GM23338 (cell line): Measurements from ENCODE around the gene TBPL1. TPM values are rescaled to one million over a fixed set of nuclear protein-coding genes. Genes with fewer than 3 reads are reported as not detected.
A peak's percentile ranks its signal among the peaks of the same experiment; 100 is the strongest.

Source experiments
- ATAC-seq: fragments of 200-7000 bp; cut with Tn5 transposase; 3 replicates; pipeline ENCODE4 v1.9.1; 2020
- DNase-seq: peaks from one replicate; pipeline ENCODE4 v3.0.0-alpha.2; 2015; ENCODE audit warnings: low spot score
- H2AFZ ChIP-seq: fragments of 200-600 bp; sonication (generic); 2 replicates; pipeline ENCODE4 v1.8.0; 2016; ENCODE audit warnings: antibody characterized with exemption, mild to moderate bottlenecking, moderate library complexity
- H3F3A ChIP-seq: fragments of 200-600 bp; sonication (generic); replicated peaks from 2 replicates; pipeline ENCODE4 v1.8.0; 2017; ENCODE audit warnings: antibody characterized with exemption, mixed run types, low read depth
- H3K27ac ChIP-seq: fragments of 200-600 bp; sonication (generic); 2 replicates; pipeline ENCODE4 v1.6.1; 2016; ENCODE audit warnings: low read depth
- H3K27me3 ChIP-seq: fragments of 200-600 bp; sonication (generic); 2 replicates; pipeline ENCODE4 v1.8.0; 2016; ENCODE audit warnings: mild to moderate bottlenecking, mixed run types, moderate library complexity; ENCODE audit not compliant: insufficient read depth
- H3K36me3 ChIP-seq: fragments of 200-600 bp; sonication (generic); 2 replicates; pipeline ENCODE4 v1.8.0; 2016; ENCODE audit warnings: mild to moderate bottlenecking; ENCODE audit not compliant: insufficient read depth
- H3K4me1 ChIP-seq: fragments of 200-600 bp; sonication (generic); 2 replicates; pipeline ENCODE4 v1.8.0; 2016; ENCODE audit warnings: mild to moderate bottlenecking, moderate library complexity; ENCODE audit not compliant: insufficient read depth
- H3K4me2 ChIP-seq: fragments of 200-600 bp; sonication (generic); 2 replicates; pipeline ENCODE4 v1.7.1; 2017; ENCODE audit warnings: mixed run types
- H3K4me3 ChIP-seq: fragments of 200-600 bp; sonication (generic); 2 replicates; pipeline ENCODE4 v1.6.1; 2016; ENCODE audit warnings: mixed run types
- H3K79me2 ChIP-seq: fragments of 200-600 bp; sonication (generic); replicated peaks from 2 replicates; pipeline ENCODE4 v1.8.0; 2017; ENCODE audit warnings: mild to moderate bottlenecking; ENCODE audit not compliant: insufficient read depth
- H3K9me2 ChIP-seq: fragments of 200-600 bp; sonication (generic); 2 replicates; pipeline ENCODE4 v1.8.0; 2017; ENCODE audit not compliant: insufficient read depth
- H4K20me1 ChIP-seq: fragments of 200-600 bp; sonication (generic); replicated peaks from 2 replicates; pipeline ENCODE4 v1.8.0; 2017; ENCODE audit warnings: mild to moderate bottlenecking; ENCODE audit not compliant: insufficient read depth
- H3K27ac Mint-ChIP-seq: 2 replicates; pipeline ENCODE4 v1.8.0; 2020; ENCODE audit warnings: inconsistent platforms, mild to moderate bottlenecking, moderate library complexity, mixed read lengths
- H3K27me3 Mint-ChIP-seq: 3 replicates; pipeline ENCODE4 v1.8.0; 2022; ENCODE audit warnings: low read depth, mild to moderate bottlenecking, moderate library complexity, mixed read lengths, inconsistent platforms; ENCODE audit not compliant: insufficient read depth, poor library complexity
- H3K36me3 Mint-ChIP-seq: 3 replicates; pipeline ENCODE4 v1.8.0; 2021; ENCODE audit warnings: low read depth, mild to moderate bottlenecking, inconsistent platforms, moderate library complexity, mixed read lengths
- H3K4me1 Mint-ChIP-seq: 3 replicates; pipeline ENCODE4 v1.8.0; 2020; ENCODE audit warnings: mild to moderate bottlenecking, inconsistent platforms, mixed read lengths
- H3K4me3 Mint-ChIP-seq: 3 replicates; pipeline ENCODE4 v1.8.0; 2021; ENCODE audit warnings: moderate library complexity, mild to moderate bottlenecking, inconsistent platforms, mixed read lengths
- H3K9me3 Mint-ChIP-seq: 3 replicates; pipeline ENCODE4 v1.8.0; 2020; ENCODE audit warnings: moderate library complexity, mild to moderate bottlenecking, inconsistent platforms, mixed read lengths
- EZH2 ChIP-seq: fragments of 200-600 bp; sonication (generic); IDR thresholded peaks from one replicate; pipeline ENCODE4 v1.8.0; 2017; ENCODE audit warnings: antibody characterized with exemption, mild to moderate bottlenecking, low read depth; ENCODE audit not compliant: unreplicated experiment
- EZH2phosphoT487 ChIP-seq: fragments of 200-600 bp; sonication (generic); IDR thresholded peaks from one replicate; pipeline ENCODE4 v1.8.1; 2018; ENCODE audit warnings: antibody characterized with exemption; ENCODE audit not compliant: unreplicated experiment
- JUNB ChIP-seq: IDR thresholded peaks from one replicate; pipeline ENCODE4 v1.6.1; 2016; ENCODE audit warnings: antibody characterized with exemption; ENCODE audit not compliant: unreplicated experiment
- NANOG ChIP-seq: IDR thresholded peaks from 2 replicates; pipeline ENCODE4 v1.6.1; 2016; ENCODE audit warnings: antibody characterized with exemption, borderline replicate concordance
- ZNF331 ChIP-seq: fragments of 250-450 bp; sonication (Bioruptor Pico); IDR thresholded peaks from 2 replicates; pipeline ENCODE4 v1.5.0; 2020; ENCODE audit warnings: low read depth, mild to moderate bottlenecking, moderate library complexity
- polyA plus RNA-seq: library from polyadenylated mRNA; unstranded; fragments of >200 nt; fragmentation: Nextera tagmentation; extraction: Ambion mirVana; gene quantifications from 2 replicates; pipeline ENCODE4 v1.2.1, GENCODE V29; 2016
- total RNA-seq: library from RNA; depleted of rRNA; stranded (reverse); fragments of >200 nt; shearing (Covaris generic); gene quantifications from 2 replicates; pipeline ENCODE4 v1.2.3, GENCODE V29; 2014
- TF ChIP-seq, protein P1 (sequence below): IDR thresholded peaks from one replicate; pipeline ENCODE4 v1.6.1; 2018; ENCODE audit warnings: antibody characterized with exemption; ENCODE audit not compliant: unreplicated experiment
- TF ChIP-seq, protein P2 (sequence below), 2 experiments: fragments of 200-600 bp in 1 of 2; sonication (generic) in 1 of 2; conservative IDR thresholded peaks; 2 replicates each; pipeline versions ENCODE4 v1.5.1 to v1.6.1; 2016 to 2017; ENCODE audit warnings: antibody characterized with exemption in 2 of 2, low read depth in 2 of 2, mild to moderate bottlenecking in 2 of 2, moderate library complexity in 1 of 2
- TF ChIP-seq, protein P3 (sequence below): IDR thresholded peaks from 2 replicates; pipeline ENCODE4 v1.6.1; 2016; ENCODE audit warnings: antibody characterized with exemption

Gene TBPL1
- total and polyA plus RNA-seq, 2 experiments from 2014 or later = 72.9 to 139 TPM

DNA sequence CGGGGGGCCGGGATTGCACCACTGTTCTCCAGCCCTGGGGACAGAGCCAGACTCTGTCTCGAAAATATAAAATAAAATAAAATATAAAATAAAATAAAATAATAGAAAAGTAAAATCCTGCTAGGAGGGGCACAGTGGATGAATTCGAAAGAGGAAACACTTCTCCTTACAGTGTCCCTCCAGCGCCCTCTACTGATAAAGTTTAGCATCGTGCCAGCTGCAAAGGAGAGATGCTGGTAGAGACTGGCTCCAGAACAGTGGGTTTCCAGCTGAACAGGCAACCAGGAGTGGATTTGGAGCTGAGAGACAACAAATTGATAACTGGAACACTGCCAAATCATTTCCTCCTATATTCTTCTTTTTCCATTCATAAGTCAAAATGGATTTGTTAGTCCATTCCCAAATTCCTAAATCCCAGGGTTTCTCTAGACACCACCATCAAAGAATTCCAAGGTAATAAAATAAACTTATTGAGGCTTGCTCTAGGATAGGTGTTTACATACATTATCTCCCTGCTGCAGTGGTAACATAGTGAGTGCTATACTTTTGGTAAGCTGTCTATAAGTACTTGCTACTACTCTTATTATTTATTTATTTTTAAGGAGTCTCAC is 31.7 kb upstream of the TBPL1 start:
- Mint-ChIP-seq H3K27ac (no peak overlapping the region), H3K4me1 (peaks cover 21% of the 10 kb centered on the region), H3K9me3 (no peaks in the 10 kb centered on the region), H3K36me3 (no peaks in the 10 kb centered on the region), H3K27me3 (peaks cover 5% of the 10 kb centered on the region), H3K4me3 (no peak overlapping the region)
- no peak overlapping the region for H2AFZ ChIP-seq
- peaks cover 12% of the 10 kb centered on the region for H3K4me1 ChIP-seq
- H3K4me3 ChIP-seq = no peak overlapping the region
- no peaks in the 10 kb centered on the region for H3F3A ChIP-seq
- no peak overlapping the region for H3K27ac ChIP-seq
- no peaks in the 10 kb centered on the region for H3K27me3 ChIP-seq
- H4K20me1 ChIP-seq = no peaks in the 10 kb centered on the region
- H3K36me3 ChIP-seq = no peaks in the 10 kb centered on the region
- DNase-seq (peak; percentile 94), ATAC-seq (peak; percentile 42)
- no peak overlapping the region for H3K4me2 ChIP-seq
- H3K9me2 ChIP-seq = no peaks in the 10 kb centered on the region
- H3K79me2 ChIP-seq = no peaks in the 10 kb centered on the region
- no peak for TF ChIP-seq EZH2
- TF ChIP-seq, protein P1, sequence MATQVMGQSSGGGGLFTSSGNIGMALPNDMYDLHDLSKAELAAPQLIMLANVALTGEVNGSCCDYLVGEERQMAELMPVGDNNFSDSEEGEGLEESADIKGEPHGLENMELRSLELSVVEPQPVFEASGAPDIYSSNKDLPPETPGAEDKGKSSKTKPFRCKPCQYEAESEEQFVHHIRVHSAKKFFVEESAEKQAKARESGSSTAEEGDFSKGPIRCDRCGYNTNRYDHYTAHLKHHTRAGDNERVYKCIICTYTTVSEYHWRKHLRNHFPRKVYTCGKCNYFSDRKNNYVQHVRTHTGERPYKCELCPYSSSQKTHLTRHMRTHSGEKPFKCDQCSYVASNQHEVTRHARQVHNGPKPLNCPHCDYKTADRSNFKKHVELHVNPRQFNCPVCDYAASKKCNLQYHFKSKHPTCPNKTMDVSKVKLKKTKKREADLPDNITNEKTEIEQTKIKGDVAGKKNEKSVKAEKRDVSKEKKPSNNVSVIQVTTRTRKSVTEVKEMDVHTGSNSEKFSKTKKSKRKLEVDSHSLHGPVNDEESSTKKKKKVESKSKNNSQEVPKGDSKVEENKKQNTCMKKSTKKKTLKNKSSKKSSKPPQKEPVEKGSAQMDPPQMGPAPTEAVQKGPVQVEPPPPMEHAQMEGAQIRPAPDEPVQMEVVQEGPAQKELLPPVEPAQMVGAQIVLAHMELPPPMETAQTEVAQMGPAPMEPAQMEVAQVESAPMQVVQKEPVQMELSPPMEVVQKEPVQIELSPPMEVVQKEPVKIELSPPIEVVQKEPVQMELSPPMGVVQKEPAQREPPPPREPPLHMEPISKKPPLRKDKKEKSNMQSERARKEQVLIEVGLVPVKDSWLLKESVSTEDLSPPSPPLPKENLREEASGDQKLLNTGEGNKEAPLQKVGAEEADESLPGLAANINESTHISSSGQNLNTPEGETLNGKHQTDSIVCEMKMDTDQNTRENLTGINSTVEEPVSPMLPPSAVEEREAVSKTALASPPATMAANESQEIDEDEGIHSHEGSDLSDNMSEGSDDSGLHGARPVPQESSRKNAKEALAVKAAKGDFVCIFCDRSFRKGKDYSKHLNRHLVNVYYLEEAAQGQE = no peak
- no peak for TF ChIP-seq JUNB
- TF ChIP-seq, protein P2, sequence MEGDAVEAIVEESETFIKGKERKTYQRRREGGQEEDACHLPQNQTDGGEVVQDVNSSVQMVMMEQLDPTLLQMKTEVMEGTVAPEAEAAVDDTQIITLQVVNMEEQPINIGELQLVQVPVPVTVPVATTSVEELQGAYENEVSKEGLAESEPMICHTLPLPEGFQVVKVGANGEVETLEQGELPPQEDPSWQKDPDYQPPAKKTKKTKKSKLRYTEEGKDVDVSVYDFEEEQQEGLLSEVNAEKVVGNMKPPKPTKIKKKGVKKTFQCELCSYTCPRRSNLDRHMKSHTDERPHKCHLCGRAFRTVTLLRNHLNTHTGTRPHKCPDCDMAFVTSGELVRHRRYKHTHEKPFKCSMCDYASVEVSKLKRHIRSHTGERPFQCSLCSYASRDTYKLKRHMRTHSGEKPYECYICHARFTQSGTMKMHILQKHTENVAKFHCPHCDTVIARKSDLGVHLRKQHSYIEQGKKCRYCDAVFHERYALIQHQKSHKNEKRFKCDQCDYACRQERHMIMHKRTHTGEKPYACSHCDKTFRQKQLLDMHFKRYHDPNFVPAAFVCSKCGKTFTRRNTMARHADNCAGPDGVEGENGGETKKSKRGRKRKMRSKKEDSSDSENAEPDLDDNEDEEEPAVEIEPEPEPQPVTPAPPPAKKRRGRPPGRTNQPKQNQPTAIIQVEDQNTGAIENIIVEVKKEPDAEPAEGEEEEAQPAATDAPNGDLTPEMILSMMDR (conservative IDR thresholded peaks at IDR 0.05; ENCODE audit: low read depth in 2 of 2) = peak; percentile 77 to 92
- TF ChIP-seq EZH2phosphoT487 = no peak
- no peak for TF ChIP-seq NANOG

DNA sequence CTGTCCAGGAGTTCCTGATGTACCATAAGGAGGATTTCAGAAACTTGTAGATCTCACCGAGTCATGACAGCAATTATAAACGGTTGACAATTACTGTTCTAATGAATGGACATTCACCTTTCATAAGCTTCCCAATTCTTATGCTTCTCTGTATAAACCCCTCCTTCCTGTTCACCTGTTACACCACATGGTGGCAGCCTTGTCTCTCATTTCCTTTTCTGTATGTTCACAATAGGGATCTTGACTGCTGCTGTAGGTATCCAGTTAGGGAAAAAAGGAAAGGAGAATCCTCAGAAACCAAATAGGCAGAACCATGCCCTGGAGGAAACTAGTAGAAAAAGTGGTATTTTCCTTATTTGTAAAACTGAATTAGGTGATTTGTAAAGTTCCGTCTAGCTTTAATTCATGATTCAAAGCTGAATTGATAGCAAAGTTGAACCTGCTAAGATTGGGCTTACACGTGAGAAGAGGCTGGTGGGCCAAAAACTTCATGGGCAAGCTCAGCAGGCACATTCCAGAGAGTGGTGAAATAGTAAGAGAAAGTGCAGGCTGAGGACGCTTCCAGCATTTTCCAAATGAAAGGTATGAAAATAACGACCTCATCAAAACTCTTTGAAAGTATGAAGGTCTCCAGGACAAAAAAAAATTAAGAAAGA is 29.0 kb upstream of the TBPL1 start:
- Histone ChIP-seq H3K27me3 (no peaks in the 10 kb centered on the region), H2AFZ (no peak overlapping the region), H3K27ac (no peak overlapping the region), H3K4me3 (0 out of 2 replicates have a peak overlapping the region, but pooled peaks have one; percentile 2), H3F3A (no peaks in the 10 kb centered on the region), H3K9me2 (no peaks in the 10 kb centered on the region), H3K36me3 (no peaks in the 10 kb centered on the region), H4K20me1 (no peaks in the 10 kb centered on the region), H3K79me2 (no peaks in the 10 kb centered on the region), H3K4me1 (no peaks in the 10 kb centered on the region), H3K4me2 (peak overlapping the region; percentile 29)
- H3K9me3 Mint-ChIP-seq = no peaks in the 10 kb centered on the region
- ATAC-seq (peak; percentile 95), DNase-seq (peak; percentile 90)
- H3K27me3 Mint-ChIP-seq = peaks cover 5% of the 10 kb centered on the region
- H3K4me1 Mint-ChIP-seq = peaks cover 10% of the 10 kb centered on the region
- H3K36me3 Mint-ChIP-seq = no peaks in the 10 kb centered on the region
- peak overlapping the region; percentile 57; the same call in 2 of the 3 replicates for H3K4me3 Mint-ChIP-seq
- peak overlapping the region; percentile 77; the same call in 1 of the 2 replicates for H3K27ac Mint-ChIP-seq
- no peak for TF ChIP-seq ZNF331 (CRISPR knock-in tag)
- TF ChIP-seq EZH2 = no peak
- TF ChIP-seq, protein P3, sequence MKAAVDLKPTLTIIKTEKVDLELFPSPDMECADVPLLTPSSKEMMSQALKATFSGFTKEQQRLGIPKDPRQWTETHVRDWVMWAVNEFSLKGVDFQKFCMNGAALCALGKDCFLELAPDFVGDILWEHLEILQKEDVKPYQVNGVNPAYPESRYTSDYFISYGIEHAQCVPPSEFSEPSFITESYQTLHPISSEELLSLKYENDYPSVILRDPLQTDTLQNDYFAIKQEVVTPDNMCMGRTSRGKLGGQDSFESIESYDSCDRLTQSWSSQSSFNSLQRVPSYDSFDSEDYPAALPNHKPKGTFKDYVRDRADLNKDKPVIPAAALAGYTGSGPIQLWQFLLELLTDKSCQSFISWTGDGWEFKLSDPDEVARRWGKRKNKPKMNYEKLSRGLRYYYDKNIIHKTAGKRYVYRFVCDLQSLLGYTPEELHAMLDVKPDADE = no peak
